Liver (tissue), 9 donors: Measurements from ENCODE around the gene TCF7L1. TPM values are rescaled to one million over a fixed set of nuclear protein-coding genes. Genes with fewer than 3 reads are reported as not detected.

Experiments used
- DNase-seq: peaks from one replicate; pipeline ENCODE4 v3.0.0-alpha.2; 2017; ENCODE audit warnings: low spot score
- H3K27ac ChIP-seq, 2 donors: one replicate each; pipeline ENCODE4 v1.7.0; 2013; ENCODE audit warnings: inconsistent platforms in 2 of 2, low read length in 2 of 2, control low read depth in 1 of 2, low read depth in 1 of 2, mild to moderate bottlenecking in 1 of 2
- H3K27me3 ChIP-seq, 4 donors: one replicate each; pipeline versions ENCODE4 v1.6.1 to v1.7.0; 2013; ENCODE audit warnings: low read length in 3 of 4, inconsistent platforms in 1 of 4, mild to moderate bottlenecking in 1 of 4, moderate library complexity in 1 of 4; ENCODE audit not compliant: control insufficient read depth in 4 of 4, insufficient read depth in 4 of 4
- H3K36me3 ChIP-seq, 4 donors: one replicate each; pipeline versions ENCODE4 v1.6.1 to v1.7.0; 2013; ENCODE audit warnings: low read length in 3 of 4, mild to moderate bottlenecking in 3 of 4, low read depth in 1 of 4, moderate library complexity in 1 of 4; ENCODE audit not compliant: control insufficient read depth in 4 of 4, insufficient read depth in 3 of 4
- H3K4me1 ChIP-seq, 4 donors: one replicate each; pipeline versions ENCODE4 v1.6.1 to v1.7.0; 2013; ENCODE audit warnings: low read length in 3 of 4, mild to moderate bottlenecking in 3 of 4, moderate library complexity in 1 of 4; ENCODE audit not compliant: control insufficient read depth in 4 of 4, insufficient read depth in 4 of 4
- H3K4me3 ChIP-seq, 3 donors: one replicate each; pipeline versions ENCODE4 v1.6.1 to v1.7.0; 2013; ENCODE audit warnings: low read length in 3 of 3, control low read depth in 1 of 3, low read depth in 1 of 3, mild to moderate bottlenecking in 1 of 3
- H3K9ac ChIP-seq, 2 donors: one replicate each; pipeline ENCODE4 v1.7.0; 2013; ENCODE audit warnings: low read length in 2 of 2, mild to moderate bottlenecking in 2 of 2, moderate library complexity in 2 of 2, control low read depth in 1 of 2, low read depth in 1 of 2
- H3K9me3 ChIP-seq, 4 donors: one replicate each; pipeline versions ENCODE4 v1.6.1 to v1.7.0; 2013; ENCODE audit warnings: low read length in 3 of 4; ENCODE audit not compliant: control insufficient read depth in 4 of 4
- EGR1 ChIP-seq, 2 donors: IDR thresholded peaks; 2 replicates each; pipeline ENCODE4 v1.6.1; 2016 to 2018; ENCODE audit warnings: antibody characterized with exemption in 2 of 2, low read depth in 2 of 2
- FOXA1 ChIP-seq: IDR thresholded peaks from 2 replicates; pipeline ENCODE4 v1.6.1; 2016; ENCODE audit warnings: antibody characterized with exemption
- FOXA2 ChIP-seq: IDR thresholded peaks from 2 replicates; pipeline ENCODE4 v1.6.1; 2016; ENCODE audit warnings: antibody characterized with exemption
- GABPA ChIP-seq, 2 donors: IDR thresholded peaks in 1 of 2; conservative IDR thresholded peaks in 1 of 2; 2 replicates each; pipeline ENCODE4 v1.6.1; 2016; ENCODE audit warnings: antibody characterized with exemption in 2 of 2, mild to moderate bottlenecking in 1 of 2, moderate library complexity in 1 of 2
- HNF4G ChIP-seq: IDR thresholded peaks from 2 replicates; pipeline ENCODE4 v1.6.1; 2016; ENCODE audit warnings: antibody characterized with exemption
- JUND ChIP-seq, 2 donors: IDR thresholded peaks; 2 replicates each; pipeline ENCODE4 v1.6.1; 2016; ENCODE audit warnings: antibody characterized with exemption in 2 of 2
- NR2F2 ChIP-seq: IDR thresholded peaks from 2 replicates; pipeline ENCODE4 v1.6.1; 2016; ENCODE audit warnings: antibody characterized with exemption
- RAD21 ChIP-seq, 2 donors: IDR thresholded peaks; 2 replicates each; pipeline ENCODE4 v1.6.1; 2016; ENCODE audit warnings: antibody characterized with exemption in 2 of 2, mild to moderate bottlenecking in 2 of 2
- RXRA ChIP-seq, 2 donors: IDR thresholded peaks; 2 replicates each; pipeline ENCODE4 v1.6.1; 2017 to 2018; ENCODE audit warnings: antibody characterized with exemption in 2 of 2, mild to moderate bottlenecking in 1 of 2
- SP1 ChIP-seq: IDR thresholded peaks from 2 replicates; pipeline ENCODE4 v1.6.1; 2018; ENCODE audit warnings: antibody characterized with exemption, mild to moderate bottlenecking
- TAF1 ChIP-seq: conservative IDR thresholded peaks from 2 replicates; pipeline ENCODE4 v1.6.1; 2016; ENCODE audit warnings: antibody characterized with exemption, mild to moderate bottlenecking
- YY1 ChIP-seq: IDR thresholded peaks from 2 replicates; pipeline ENCODE4 v1.6.1; 2016; ENCODE audit warnings: antibody characterized with exemption, mild to moderate bottlenecking
- WGBS: extraction: QIAGEN DNeasy Blood & Tissue Kit; methylation state at CpG from one replicate; pipeline ENCODE4 v1.1.7; 2013; 5-methylcytosine and 5-hydroxymethylcytosine counted together
- polyA plus RNA-seq, 2 donors: library from polyadenylated mRNA; stranded (reverse) in 1 of 2; unstranded in 1 of 2; fragments of 200-250 nt in 1 of 2; fragments of >200 nt in 1 of 2; fragmentation: Nextera tagmentation in 1 of 2; extraction: Ambion mirVana in 1 of 2; gene quantifications; one replicate each; pipeline versions ENCODE4 v1.2.1 to v1.2.3, GENCODE V29; 2013 to 2015
- total RNA-seq, 2 donors: library from RNA; depleted of rRNA; stranded (reverse); fragments of >200 nt; gene quantifications; one replicate each; pipeline ENCODE4 v1.2.3, GENCODE V29; 2014
- TF ChIP-seq, protein P1 (sequence below): IDR thresholded peaks from 2 replicates; pipeline ENCODE4 v1.6.1; 2016; ENCODE audit warnings: antibody characterized with exemption
- TF ChIP-seq, protein P2 (sequence below): IDR thresholded peaks from 2 replicates; pipeline ENCODE4 v1.6.1; 2016; ENCODE audit warnings: antibody characterized with exemption, mild to moderate bottlenecking
- TF ChIP-seq, protein P3 (sequence below): fragments of 150-350 bp; IDR thresholded peaks from 2 replicates; pipeline ENCODE4 v1.5.1; 2017; ENCODE audit warnings: improper control_type of control experiment, low read depth, low read length; ENCODE audit not compliant: missing input control
- TF ChIP-seq, protein P4 (sequence below): IDR thresholded peaks from 2 replicates; pipeline ENCODE4 v1.6.1; 2016; ENCODE audit warnings: antibody characterized with exemption
- TF ChIP-seq, protein P5 (sequence below): IDR thresholded peaks from 2 replicates; pipeline ENCODE4 v1.6.1; 2016; ENCODE audit warnings: antibody characterized with exemption
- donor health status: healthy.
- donor health status: healthy.
- donor health status: healthy.
- donor health status: healthy.
- donor health status: healthy.

The TCF7L1 gene
- total and polyA plus RNA-seq, 4 donors = 1.6 to 6.0 (median 4.8) TPM

DNA sequence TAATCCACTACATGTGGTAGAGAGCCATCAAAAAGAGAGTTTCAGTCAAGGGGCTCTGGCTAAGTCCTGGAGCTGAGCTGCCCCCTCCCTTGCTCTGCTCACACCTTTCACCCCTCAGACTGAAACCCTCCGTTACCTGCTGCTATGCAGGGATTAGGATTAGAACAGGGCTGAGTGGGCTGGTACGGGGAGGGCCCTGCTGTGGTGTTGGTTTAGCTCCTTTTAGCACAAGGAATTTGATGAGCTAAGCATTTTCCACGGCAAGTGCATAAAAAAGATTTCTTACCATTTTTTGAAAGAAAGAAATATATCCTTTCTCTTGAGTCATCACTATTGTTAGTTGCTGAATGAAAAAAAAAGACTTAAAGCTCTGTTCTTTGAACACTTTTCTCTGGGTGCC lies 46.3 kb downstream of the TCF7L1 start:
- TF ChIP-seq, protein P1, sequence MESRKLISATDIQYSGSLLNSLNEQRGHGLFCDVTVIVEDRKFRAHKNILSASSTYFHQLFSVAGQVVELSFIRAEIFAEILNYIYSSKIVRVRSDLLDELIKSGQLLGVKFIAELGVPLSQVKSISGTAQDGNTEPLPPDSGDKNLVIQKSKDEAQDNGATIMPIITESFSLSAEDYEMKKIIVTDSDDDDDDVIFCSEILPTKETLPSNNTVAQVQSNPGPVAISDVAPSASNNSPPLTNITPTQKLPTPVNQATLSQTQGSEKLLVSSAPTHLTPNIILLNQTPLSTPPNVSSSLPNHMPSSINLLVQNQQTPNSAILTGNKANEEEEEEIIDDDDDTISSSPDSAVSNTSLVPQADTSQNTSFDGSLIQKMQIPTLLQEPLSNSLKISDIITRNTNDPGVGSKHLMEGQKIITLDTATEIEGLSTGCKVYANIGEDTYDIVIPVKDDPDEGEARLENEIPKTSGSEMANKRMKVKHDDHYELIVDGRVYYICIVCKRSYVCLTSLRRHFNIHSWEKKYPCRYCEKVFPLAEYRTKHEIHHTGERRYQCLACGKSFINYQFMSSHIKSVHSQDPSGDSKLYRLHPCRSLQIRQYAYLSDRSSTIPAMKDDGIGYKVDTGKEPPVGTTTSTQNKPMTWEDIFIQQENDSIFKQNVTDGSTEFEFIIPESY = no peak
- TF ChIP-seq JUND (IDR thresholded peaks at IDR 0.05) (no peak), YY1 (no peak), EGR1 (IDR thresholded peaks at IDR 0.05; ENCODE audit: low read depth in 2 of 2) (no peak)
- no peak overlapping the region for H3K9ac ChIP-seq
- WGBS = 65% methylated on average over 3 of the region's 3 CpGs
- H3K27ac ChIP-seq = no peak overlapping the region
- H3K4me1 ChIP-seq = peaks cover 8 to 17% (median 12%) of the 10 kb centered on the region in 4 donors
- no peak overlapping the region for H3K4me3 ChIP-seq
- no peaks in the 10 kb centered on the region for H3K27me3 ChIP-seq
- no peaks in the 10 kb centered on the region for H3K36me3 ChIP-seq
- no peak for DNase-seq
- H3K9me3 ChIP-seq = no peaks in the 10 kb centered on the region

DNA sequence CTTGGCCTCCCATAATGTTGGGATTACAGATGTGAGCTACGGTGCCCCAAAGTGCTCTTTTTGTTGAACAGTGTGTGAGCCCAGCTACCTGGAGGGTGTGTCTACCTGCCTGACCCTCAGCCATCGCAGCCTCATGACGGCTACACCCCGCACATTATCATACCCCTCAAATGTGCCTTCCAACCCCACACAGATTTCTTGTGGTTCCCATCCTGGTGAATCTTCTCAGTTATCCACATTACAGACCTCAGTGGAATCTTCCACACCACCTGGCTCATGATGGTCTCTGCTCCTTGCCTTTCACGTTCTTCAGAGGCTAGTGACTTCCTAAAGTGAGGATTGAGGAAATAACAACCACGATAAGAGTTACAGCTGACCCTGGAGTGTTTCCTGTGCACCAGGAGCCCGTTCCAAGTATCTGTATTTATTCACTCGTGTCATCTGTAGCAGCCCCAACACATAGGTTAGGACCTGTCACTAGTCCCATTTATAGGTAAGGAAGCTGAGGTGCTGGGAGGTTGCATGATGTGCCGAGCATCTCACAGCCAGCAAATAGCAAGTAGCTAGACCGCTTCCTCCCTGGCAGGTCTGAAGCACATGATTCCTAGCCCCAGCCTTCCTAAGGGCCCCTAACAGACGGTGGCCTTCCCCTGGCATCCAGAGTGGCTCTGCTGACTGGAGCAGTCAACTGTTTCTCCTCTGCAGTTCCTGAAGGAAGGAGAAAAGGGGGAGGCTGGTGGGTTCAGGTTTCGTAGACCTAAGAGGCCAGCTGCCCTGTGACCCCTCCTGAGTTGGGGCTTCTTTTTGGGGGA lies 47.3 kb downstream of the TCF7L1 start:
- Histone ChIP-seq H3K9ac (no peak overlapping the region), H3K36me3 (no peaks in the 10 kb centered on the region), H3K4me1 (peaks cover 3 to 11% (median 9%) of the 10 kb centered on the region in 4 donors), H3K27ac (peak overlapping the region in 1 of 2 donors; percentile 41), H3K4me3 (no peak overlapping the region), H3K27me3 (no peaks in the 10 kb centered on the region), H3K9me3 (no peaks in the 10 kb centered on the region)
- DNase-seq = no peak
- WGBS = 74% methylated on average over 12 of the region's 12 CpGs
- TF ChIP-seq FOXA2 = no peak
- peak; percentile 50 for TF ChIP-seq NR2F2
- no peak for TF ChIP-seq SP1

DNA sequence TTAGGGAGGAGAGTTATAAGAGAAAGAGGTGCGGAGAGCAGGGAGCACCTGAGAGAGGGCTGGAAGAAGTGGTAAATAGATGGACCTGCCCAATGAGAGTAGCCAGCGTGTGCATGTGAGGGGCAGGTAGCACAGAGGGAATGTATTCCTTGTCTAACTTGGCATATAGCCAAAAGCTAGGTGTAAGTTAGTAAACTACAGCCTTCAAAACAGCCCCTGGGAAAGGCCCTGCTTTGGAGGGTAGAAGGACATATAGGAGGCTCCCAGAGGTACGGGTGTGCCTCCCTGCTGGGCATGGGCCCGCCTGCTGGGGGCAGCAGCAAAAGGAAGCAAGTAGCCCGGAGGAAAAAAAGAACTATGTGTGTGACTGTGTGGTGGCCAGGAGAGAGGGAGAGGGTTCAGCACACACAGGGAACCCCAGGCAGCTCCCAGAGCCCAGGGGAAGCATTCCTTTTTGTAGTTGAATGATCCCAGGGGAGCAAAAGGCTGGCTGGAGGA lies 48.0 kb downstream of the TCF7L1 start:
- Histone ChIP-seq H3K4me1 (peaks cover 0 to 7% (median 4%) of the 10 kb centered on the region in 4 donors), H3K27me3 (no peaks in the 10 kb centered on the region), H3K9ac (no peak overlapping the region), H3K9me3 (no peaks in the 10 kb centered on the region), H3K4me3 (no peak overlapping the region), H3K27ac (no peak overlapping the region), H3K36me3 (no peaks in the 10 kb centered on the region)
- no peak for DNase-seq
- WGBS = 86% methylated on average over 5 of the region's 5 CpGs
- TF ChIP-seq, protein P2, sequence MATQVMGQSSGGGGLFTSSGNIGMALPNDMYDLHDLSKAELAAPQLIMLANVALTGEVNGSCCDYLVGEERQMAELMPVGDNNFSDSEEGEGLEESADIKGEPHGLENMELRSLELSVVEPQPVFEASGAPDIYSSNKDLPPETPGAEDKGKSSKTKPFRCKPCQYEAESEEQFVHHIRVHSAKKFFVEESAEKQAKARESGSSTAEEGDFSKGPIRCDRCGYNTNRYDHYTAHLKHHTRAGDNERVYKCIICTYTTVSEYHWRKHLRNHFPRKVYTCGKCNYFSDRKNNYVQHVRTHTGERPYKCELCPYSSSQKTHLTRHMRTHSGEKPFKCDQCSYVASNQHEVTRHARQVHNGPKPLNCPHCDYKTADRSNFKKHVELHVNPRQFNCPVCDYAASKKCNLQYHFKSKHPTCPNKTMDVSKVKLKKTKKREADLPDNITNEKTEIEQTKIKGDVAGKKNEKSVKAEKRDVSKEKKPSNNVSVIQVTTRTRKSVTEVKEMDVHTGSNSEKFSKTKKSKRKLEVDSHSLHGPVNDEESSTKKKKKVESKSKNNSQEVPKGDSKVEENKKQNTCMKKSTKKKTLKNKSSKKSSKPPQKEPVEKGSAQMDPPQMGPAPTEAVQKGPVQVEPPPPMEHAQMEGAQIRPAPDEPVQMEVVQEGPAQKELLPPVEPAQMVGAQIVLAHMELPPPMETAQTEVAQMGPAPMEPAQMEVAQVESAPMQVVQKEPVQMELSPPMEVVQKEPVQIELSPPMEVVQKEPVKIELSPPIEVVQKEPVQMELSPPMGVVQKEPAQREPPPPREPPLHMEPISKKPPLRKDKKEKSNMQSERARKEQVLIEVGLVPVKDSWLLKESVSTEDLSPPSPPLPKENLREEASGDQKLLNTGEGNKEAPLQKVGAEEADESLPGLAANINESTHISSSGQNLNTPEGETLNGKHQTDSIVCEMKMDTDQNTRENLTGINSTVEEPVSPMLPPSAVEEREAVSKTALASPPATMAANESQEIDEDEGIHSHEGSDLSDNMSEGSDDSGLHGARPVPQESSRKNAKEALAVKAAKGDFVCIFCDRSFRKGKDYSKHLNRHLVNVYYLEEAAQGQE = no peak
- TF ChIP-seq YY1 = no peak
- TF ChIP-seq TAF1 = no peak
- TF ChIP-seq, protein P3, sequence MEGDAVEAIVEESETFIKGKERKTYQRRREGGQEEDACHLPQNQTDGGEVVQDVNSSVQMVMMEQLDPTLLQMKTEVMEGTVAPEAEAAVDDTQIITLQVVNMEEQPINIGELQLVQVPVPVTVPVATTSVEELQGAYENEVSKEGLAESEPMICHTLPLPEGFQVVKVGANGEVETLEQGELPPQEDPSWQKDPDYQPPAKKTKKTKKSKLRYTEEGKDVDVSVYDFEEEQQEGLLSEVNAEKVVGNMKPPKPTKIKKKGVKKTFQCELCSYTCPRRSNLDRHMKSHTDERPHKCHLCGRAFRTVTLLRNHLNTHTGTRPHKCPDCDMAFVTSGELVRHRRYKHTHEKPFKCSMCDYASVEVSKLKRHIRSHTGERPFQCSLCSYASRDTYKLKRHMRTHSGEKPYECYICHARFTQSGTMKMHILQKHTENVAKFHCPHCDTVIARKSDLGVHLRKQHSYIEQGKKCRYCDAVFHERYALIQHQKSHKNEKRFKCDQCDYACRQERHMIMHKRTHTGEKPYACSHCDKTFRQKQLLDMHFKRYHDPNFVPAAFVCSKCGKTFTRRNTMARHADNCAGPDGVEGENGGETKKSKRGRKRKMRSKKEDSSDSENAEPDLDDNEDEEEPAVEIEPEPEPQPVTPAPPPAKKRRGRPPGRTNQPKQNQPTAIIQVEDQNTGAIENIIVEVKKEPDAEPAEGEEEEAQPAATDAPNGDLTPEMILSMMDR = no peak
- TF ChIP-seq, protein P4, sequence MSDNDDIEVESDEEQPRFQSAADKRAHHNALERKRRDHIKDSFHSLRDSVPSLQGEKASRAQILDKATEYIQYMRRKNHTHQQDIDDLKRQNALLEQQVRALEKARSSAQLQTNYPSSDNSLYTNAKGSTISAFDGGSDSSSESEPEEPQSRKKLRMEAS = no peak
- no peak for TF ChIP-seq FOXA1
- no peak for TF ChIP-seq HNF4G
- TF ChIP-seq GABPA (IDR thresholded peaks at IDR 0.05 in 1 of 2, conservative IDR thresholded peaks at IDR 0.05 in 1 of 2) = no peak
- TF ChIP-seq JUND (IDR thresholded peaks at IDR 0.05) = no peak
- no peak for TF ChIP-seq SP1
- TF ChIP-seq, protein P5, sequence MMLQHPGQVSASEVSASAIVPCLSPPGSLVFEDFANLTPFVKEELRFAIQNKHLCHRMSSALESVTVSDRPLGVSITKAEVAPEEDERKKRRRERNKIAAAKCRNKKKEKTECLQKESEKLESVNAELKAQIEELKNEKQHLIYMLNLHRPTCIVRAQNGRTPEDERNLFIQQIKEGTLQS = no peak
- no peak for TF ChIP-seq RAD21 (IDR thresholded peaks at IDR 0.05)
- TF ChIP-seq RXRA (IDR thresholded peaks at IDR 0.05) = no peak
- TF ChIP-seq NR2F2 = no peak
- no peak for TF ChIP-seq EGR1 (IDR thresholded peaks at IDR 0.05; ENCODE audit: low read depth in 2 of 2)
- TF ChIP-seq, protein P1 = no peak
